ENCODE measurements around the gene CRACR2A. TPM values are rescaled to one million over a fixed set of nuclear protein-coding genes. Genes with fewer than 3 reads are reported as not detected.

CRACR2A gene
- polyA plus RNA-seq, 1 donor from 2014 or later, result 2.1 TPM

- no peak overlapping the region for H3K4me2 ChIP-seq (ENCODE audit: low read length)
- no peaks in the 10 kb centered on the region for H3K9me2 ChIP-seq (ENCODE audit: insufficient read depth, low read length)
- H4K20me1 ChIP-seq (ENCODE audit: insufficient read depth), result no peaks in the 10 kb centered on the region
- H3K27me3 ChIP-seq (ENCODE audit: insufficient read depth, low read depth, low read length), result no peaks in the 10 kb centered on the region
- no peaks in the 10 kb centered on the region for H3K79me2 ChIP-seq (replicated peaks; ENCODE audit: insufficient read depth, low read length)
- H3F3A ChIP-seq (ENCODE audit: insufficient read depth, low read length, poor library complexity, severe bottlenecking), result no peaks in the 10 kb centered on the region
- no peak overlapping the region for H3K9ac ChIP-seq (ENCODE audit: low read length)
- H3K9me3 ChIP-seq (ENCODE audit: low read length), result no peaks in the 10 kb centered on the region
- H2AFZ ChIP-seq (ENCODE audit: low read depth, low read length), result no peak overlapping the region
- H3K27ac ChIP-seq (ENCODE audit: low read length), result no peak overlapping the region
- no peak overlapping the region for H3K4me3 ChIP-seq (ENCODE audit: low read length)
- no peaks in the 10 kb centered on the region for H3K36me3 ChIP-seq (ENCODE audit: insufficient read depth, low read length)
- no peak for TF ChIP-seq EZH2 (IDR thresholded peaks at IDR 0.05; ENCODE audit: borderline replicate concordance, insufficient read depth, low read length, poor library complexity, severe bottlenecking)
- no peak for TF ChIP-seq RAD21 (conservative IDR thresholded peaks at IDR 0.05)
- no peak for TF ChIP-seq SMC3 (conservative IDR thresholded peaks at IDR 0.05; ENCODE audit: poor library complexity)
- no peak for TF ChIP-seq MXI1 (conservative IDR thresholded peaks at IDR 0.05; ENCODE audit: poor library complexity, severe bottlenecking)
- TF ChIP-seq, protein P1, sequence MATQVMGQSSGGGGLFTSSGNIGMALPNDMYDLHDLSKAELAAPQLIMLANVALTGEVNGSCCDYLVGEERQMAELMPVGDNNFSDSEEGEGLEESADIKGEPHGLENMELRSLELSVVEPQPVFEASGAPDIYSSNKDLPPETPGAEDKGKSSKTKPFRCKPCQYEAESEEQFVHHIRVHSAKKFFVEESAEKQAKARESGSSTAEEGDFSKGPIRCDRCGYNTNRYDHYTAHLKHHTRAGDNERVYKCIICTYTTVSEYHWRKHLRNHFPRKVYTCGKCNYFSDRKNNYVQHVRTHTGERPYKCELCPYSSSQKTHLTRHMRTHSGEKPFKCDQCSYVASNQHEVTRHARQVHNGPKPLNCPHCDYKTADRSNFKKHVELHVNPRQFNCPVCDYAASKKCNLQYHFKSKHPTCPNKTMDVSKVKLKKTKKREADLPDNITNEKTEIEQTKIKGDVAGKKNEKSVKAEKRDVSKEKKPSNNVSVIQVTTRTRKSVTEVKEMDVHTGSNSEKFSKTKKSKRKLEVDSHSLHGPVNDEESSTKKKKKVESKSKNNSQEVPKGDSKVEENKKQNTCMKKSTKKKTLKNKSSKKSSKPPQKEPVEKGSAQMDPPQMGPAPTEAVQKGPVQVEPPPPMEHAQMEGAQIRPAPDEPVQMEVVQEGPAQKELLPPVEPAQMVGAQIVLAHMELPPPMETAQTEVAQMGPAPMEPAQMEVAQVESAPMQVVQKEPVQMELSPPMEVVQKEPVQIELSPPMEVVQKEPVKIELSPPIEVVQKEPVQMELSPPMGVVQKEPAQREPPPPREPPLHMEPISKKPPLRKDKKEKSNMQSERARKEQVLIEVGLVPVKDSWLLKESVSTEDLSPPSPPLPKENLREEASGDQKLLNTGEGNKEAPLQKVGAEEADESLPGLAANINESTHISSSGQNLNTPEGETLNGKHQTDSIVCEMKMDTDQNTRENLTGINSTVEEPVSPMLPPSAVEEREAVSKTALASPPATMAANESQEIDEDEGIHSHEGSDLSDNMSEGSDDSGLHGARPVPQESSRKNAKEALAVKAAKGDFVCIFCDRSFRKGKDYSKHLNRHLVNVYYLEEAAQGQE (IDR thresholded peaks at IDR 0.05; ENCODE audit: borderline replicate concordance), result no peak
- TF ChIP-seq EP300 (conservative IDR thresholded peaks at IDR 0.05; ENCODE audit: poor library complexity, severe bottlenecking), result no peak
- TF ChIP-seq, protein P2, sequence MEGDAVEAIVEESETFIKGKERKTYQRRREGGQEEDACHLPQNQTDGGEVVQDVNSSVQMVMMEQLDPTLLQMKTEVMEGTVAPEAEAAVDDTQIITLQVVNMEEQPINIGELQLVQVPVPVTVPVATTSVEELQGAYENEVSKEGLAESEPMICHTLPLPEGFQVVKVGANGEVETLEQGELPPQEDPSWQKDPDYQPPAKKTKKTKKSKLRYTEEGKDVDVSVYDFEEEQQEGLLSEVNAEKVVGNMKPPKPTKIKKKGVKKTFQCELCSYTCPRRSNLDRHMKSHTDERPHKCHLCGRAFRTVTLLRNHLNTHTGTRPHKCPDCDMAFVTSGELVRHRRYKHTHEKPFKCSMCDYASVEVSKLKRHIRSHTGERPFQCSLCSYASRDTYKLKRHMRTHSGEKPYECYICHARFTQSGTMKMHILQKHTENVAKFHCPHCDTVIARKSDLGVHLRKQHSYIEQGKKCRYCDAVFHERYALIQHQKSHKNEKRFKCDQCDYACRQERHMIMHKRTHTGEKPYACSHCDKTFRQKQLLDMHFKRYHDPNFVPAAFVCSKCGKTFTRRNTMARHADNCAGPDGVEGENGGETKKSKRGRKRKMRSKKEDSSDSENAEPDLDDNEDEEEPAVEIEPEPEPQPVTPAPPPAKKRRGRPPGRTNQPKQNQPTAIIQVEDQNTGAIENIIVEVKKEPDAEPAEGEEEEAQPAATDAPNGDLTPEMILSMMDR (IDR thresholded peaks at IDR 0.05; ENCODE audit: poor library complexity, severe bottlenecking), result no peak
- TF ChIP-seq POLR2AphosphoS5 (IDR thresholded peaks at IDR 0.05), result no peak
- no peak for TF ChIP-seq TAF1 (IDR thresholded peaks at IDR 0.05; ENCODE audit: low read depth)
Observed at GRCh38 chr12:3641428-3642018, 111.4 kb downstream of the CRACR2A start.

- no peak overlapping the region for H3K9ac ChIP-seq (ENCODE audit: low read length)
- no peaks in the 10 kb centered on the region for H3K79me2 ChIP-seq (replicated peaks; ENCODE audit: insufficient read depth, low read length)
- no peaks in the 10 kb centered on the region for H3K9me3 ChIP-seq (ENCODE audit: low read length)
- H3F3A ChIP-seq (ENCODE audit: insufficient read depth, low read length, poor library complexity, severe bottlenecking), result no peaks in the 10 kb centered on the region
- H3K4me3 ChIP-seq (ENCODE audit: low read length), result no peak overlapping the region
- H4K20me1 ChIP-seq (ENCODE audit: insufficient read depth), result no peaks in the 10 kb centered on the region
- H3K36me3 ChIP-seq (ENCODE audit: insufficient read depth, low read length), result no peaks in the 10 kb centered on the region
- TF ChIP-seq MXI1 (conservative IDR thresholded peaks at IDR 0.05; ENCODE audit: poor library complexity, severe bottlenecking), result no peak
- TF ChIP-seq, protein P2 (IDR thresholded peaks at IDR 0.05; ENCODE audit: poor library complexity, severe bottlenecking), result no peak
- TF ChIP-seq, protein P1 (IDR thresholded peaks at IDR 0.05; ENCODE audit: borderline replicate concordance), result no peak
- TF ChIP-seq POLR2AphosphoS5 (IDR thresholded peaks at IDR 0.05), result no peak
- no peak for TF ChIP-seq SMC3 (conservative IDR thresholded peaks at IDR 0.05; ENCODE audit: poor library complexity)
- TF ChIP-seq TAF1 (IDR thresholded peaks at IDR 0.05; ENCODE audit: low read depth), result no peak
- no peak for TF ChIP-seq EZH2 (IDR thresholded peaks at IDR 0.05; ENCODE audit: borderline replicate concordance, insufficient read depth, low read length, poor library complexity, severe bottlenecking)
- TF ChIP-seq EP300 (conservative IDR thresholded peaks at IDR 0.05; ENCODE audit: poor library complexity, severe bottlenecking), result no peak
- TF ChIP-seq RAD21 (conservative IDR thresholded peaks at IDR 0.05), result no peak
- H3K27me3 ChIP-seq (ENCODE audit: insufficient read depth, low read depth, low read length), result no peaks in the 10 kb centered on the region
- H3K4me2 ChIP-seq (ENCODE audit: low read length), result no peak overlapping the region
- no peaks in the 10 kb centered on the region for H3K9me2 ChIP-seq (ENCODE audit: insufficient read depth, low read length)
- H2AFZ ChIP-seq (ENCODE audit: low read depth, low read length), result no peak overlapping the region
- no peak overlapping the region for H3K27ac ChIP-seq (ENCODE audit: low read length)
Observed at GRCh38 chr12:3636328-3636727, 116.6 kb downstream of the CRACR2A start.

All from neural cell (in vitro differentiated cells).